Keratinocyte (primary cell): ENCODE results near the gene RAB8B. TPM values are rescaled to one million over a fixed set of nuclear protein-coding genes. Genes with fewer than 3 reads are reported as not detected.

Experiments
- DNase-seq: peaks from one replicate; pipeline ENCODE4 v3.0.0-alpha.2; 2011; ENCODE audit warnings: low read depth, missing footprints, low spot score
- FAIRE-seq: peaks from 2 replicates; lab custom pipeline; 2011; peaks lifted over from hg19 to GRCh38; lab: Jason Lieb, UNC
- H2AFZ ChIP-seq: 2 replicates; pipeline ENCODE4 v1.6.0; 2012; ENCODE audit warnings: low read length, control low read depth, inconsistent platforms; ENCODE audit not compliant: control insufficient read depth
- H3K27ac ChIP-seq: 2 replicates; pipeline ENCODE4 v1.5.1; 2011; ENCODE audit warnings: low read length; ENCODE audit not compliant: control insufficient read depth, insufficient read depth
- H3K27me3 ChIP-seq: 3 replicates; pipeline ENCODE4 v1.6.0; 2011; ENCODE audit warnings: low read length; ENCODE audit not compliant: control insufficient read depth, insufficient read depth; ENCODE audit errors: extremely low read depth
- H3K36me3 ChIP-seq, 2 experiments: 2 replicates in 1 of 2; 3 replicates in 1 of 2; pipeline ENCODE4 v1.5.1; 2011; ENCODE audit warnings: low read length in 2 of 2, mild to moderate bottlenecking in 1 of 2; ENCODE audit not compliant: control insufficient read depth in 2 of 2, insufficient read depth in 2 of 2; ENCODE audit errors: extremely low read depth in 1 of 2
- H3K4me1 ChIP-seq: 3 replicates; pipeline ENCODE4 v1.5.1; 2011; ENCODE audit warnings: low read length; ENCODE audit not compliant: control insufficient read depth, insufficient read depth; ENCODE audit errors: extremely low read depth
- H3K4me2 ChIP-seq: 3 replicates; pipeline ENCODE4 v1.6.0; 2011; ENCODE audit warnings: low read depth, low read length; ENCODE audit not compliant: control insufficient read depth, insufficient read depth; ENCODE audit errors: extremely low read depth
- H3K4me3 ChIP-seq, 3 experiments: fragments of 200-600 bp in 1 of 3; sonication (generic) in 1 of 3; 2 replicates in 2 of 3; 3 replicates in 1 of 3; pipeline ENCODE4 v1.5.1; 2011 to 2016; ENCODE audit warnings: low read length in 3 of 3, mild to moderate bottlenecking in 3 of 3, control low read depth in 2 of 3, inconsistent platforms in 1 of 3, low read depth in 1 of 3, mixed read lengths in 1 of 3, mixed run types in 1 of 3, moderate library complexity in 1 of 3; ENCODE audit not compliant: control insufficient read depth in 2 of 3, insufficient read depth in 2 of 3; ENCODE audit errors: extremely low read depth in 1 of 3
- H3K79me2 ChIP-seq: 2 replicates; pipeline ENCODE4 v1.6.0; 2012; ENCODE audit warnings: low read length; ENCODE audit not compliant: control insufficient read depth, insufficient read depth
- H3K9ac ChIP-seq: 3 replicates; pipeline ENCODE4 v1.6.0; 2011; ENCODE audit warnings: low read length; ENCODE audit not compliant: control insufficient read depth, insufficient read depth; ENCODE audit errors: extremely low read depth
- H3K9me1 ChIP-seq: 3 replicates; pipeline ENCODE4 v1.6.0; 2011; ENCODE audit warnings: low read length; ENCODE audit not compliant: control insufficient read depth, insufficient read depth; ENCODE audit errors: extremely low read depth
- H3K9me3 ChIP-seq: 2 replicates; pipeline ENCODE4 v1.5.1; 2012; ENCODE audit warnings: low read depth, low read length; ENCODE audit not compliant: control insufficient read depth
- H4K20me1 ChIP-seq: 3 replicates; pipeline ENCODE4 v1.6.0; 2011; ENCODE audit warnings: low read length; ENCODE audit not compliant: control insufficient read depth, insufficient read depth; ENCODE audit errors: extremely low read depth
- EZH2 ChIP-seq: IDR thresholded peaks from one replicate; pipeline ENCODE4 v1.6.1; 2012; ENCODE audit warnings: inconsistent platforms, mild to moderate bottlenecking, low read length, moderate library complexity
- dilution Hi-C: fragments of 300-500 bp; cut with MboI; formaldehyde crosslinking; loops from one replicate; pipeline ENCODE4 v1.7.0; 2020; ENCODE audit warnings: low sequenced_read_pairs; ENCODE audit not compliant: extremely low pct_ligation_motif_present
- polyA plus RNA-seq, 5 experiments: library from polyadenylated mRNA; depleted of rRNA in 3 of 5; stranded (reverse) in 3 of 5; stranded (forward) in 1 of 5; unstranded in 1 of 5; fragments of >200 nt; gene quantifications; 1 replicate in 1 of 5; 2 replicates in 3 of 5; 3 replicates in 1 of 5; pipeline versions ENCODE4 v1.2.1 to v1.2.3, GENCODE V29; 2011 to 2012; ENCODE audit warnings: missing spikeins in 2 of 5, low read depth in 1 of 5, low replicate concordance in 1 of 5
- TF ChIP-seq, protein P1 (sequence below), 3 experiments: IDR thresholded peaks in 1 of 3; conservative IDR thresholded peaks in 1 of 3; optimal IDR thresholded peaks in 1 of 3; 2 replicates in 2 of 3; 3 replicates in 1 of 3; pipeline versions ENCODE3 to v1.5.1; 2011; ENCODE audit warnings: low read length in 3 of 3, mild to moderate bottlenecking in 3 of 3, moderate library complexity in 2 of 3, control low read depth in 1 of 3, inconsistent platforms in 1 of 3; ENCODE audit not compliant: insufficient read depth in 2 of 3; ENCODE audit errors: extremely low read depth in 1 of 3

Gene RAB8B
- polyA plus RNA-seq, 1 donor (not counting 4 experiments of a cell fraction or from before 2014, with no cell fraction given), result 31.2 TPM

DNA sequence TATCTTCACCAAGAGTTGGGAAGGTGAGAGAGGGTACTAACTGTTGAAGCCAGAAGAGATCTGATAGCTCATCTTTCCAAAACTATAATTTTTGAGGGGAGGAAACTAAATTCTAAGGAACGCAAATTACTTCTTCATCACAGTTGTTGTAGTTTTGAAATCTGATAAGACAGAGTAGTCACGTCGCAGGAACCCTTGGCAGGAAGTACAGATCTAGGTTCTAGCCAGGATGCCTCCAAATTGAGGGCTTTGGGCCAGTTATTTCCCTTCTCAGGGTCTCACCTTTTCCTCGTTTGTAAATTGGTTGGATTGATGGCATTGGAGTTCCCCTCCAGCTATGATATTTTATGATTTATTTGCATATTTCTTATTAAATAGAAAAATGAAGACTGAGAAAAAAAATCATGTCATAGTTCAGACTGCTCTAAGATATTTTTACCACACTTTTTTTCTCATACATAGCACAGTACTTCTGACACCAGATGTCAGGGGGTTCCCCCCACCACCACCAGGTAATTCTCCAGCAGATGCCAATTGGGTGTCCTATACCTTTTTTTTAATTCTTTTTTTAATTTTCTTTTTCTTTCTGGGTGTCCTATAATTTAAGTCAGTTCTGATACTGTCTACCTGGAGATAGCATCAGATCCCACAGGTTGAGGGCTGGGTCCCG is 55.7 kb downstream of the RAB8B start:
- Histone ChIP-seq H3K79me2 (peaks cover 6% of the 10 kb centered on the region), H3K9me1 (no peaks in the 10 kb centered on the region), H3K27me3 (no peaks in the 10 kb centered on the region), H3K4me2 (peak overlapping the region; percentile 76), H4K20me1 (no peaks in the 10 kb centered on the region), H3K9me3 (no peaks in the 10 kb centered on the region), H3K4me1 (peaks cover 26% of the 10 kb centered on the region), H3K36me3 (peaks cover 2 to 3% of the 10 kb centered on the region in 2 experiments), H3K4me3 (peak overlapping the region; percentile 18 to 36 (median 33)), H3K27ac (peak overlapping the region; percentile 82), H2AFZ (peak overlapping the region; percentile 13), H3K9ac (peak overlapping the region; percentile 36)
- dilution Hi-C loops, result no loop called here
- no peak for TF ChIP-seq EZH2
- TF ChIP-seq, protein P1, sequence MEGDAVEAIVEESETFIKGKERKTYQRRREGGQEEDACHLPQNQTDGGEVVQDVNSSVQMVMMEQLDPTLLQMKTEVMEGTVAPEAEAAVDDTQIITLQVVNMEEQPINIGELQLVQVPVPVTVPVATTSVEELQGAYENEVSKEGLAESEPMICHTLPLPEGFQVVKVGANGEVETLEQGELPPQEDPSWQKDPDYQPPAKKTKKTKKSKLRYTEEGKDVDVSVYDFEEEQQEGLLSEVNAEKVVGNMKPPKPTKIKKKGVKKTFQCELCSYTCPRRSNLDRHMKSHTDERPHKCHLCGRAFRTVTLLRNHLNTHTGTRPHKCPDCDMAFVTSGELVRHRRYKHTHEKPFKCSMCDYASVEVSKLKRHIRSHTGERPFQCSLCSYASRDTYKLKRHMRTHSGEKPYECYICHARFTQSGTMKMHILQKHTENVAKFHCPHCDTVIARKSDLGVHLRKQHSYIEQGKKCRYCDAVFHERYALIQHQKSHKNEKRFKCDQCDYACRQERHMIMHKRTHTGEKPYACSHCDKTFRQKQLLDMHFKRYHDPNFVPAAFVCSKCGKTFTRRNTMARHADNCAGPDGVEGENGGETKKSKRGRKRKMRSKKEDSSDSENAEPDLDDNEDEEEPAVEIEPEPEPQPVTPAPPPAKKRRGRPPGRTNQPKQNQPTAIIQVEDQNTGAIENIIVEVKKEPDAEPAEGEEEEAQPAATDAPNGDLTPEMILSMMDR (optimal IDR thresholded peaks at IDR 0.05 in 1 of 3, IDR thresholded peaks at IDR 0.05 in 1 of 3, conservative IDR thresholded peaks at IDR 0.05 in 1 of 3; ENCODE audit: extremely low read depth in 1 of 3, insufficient read depth in 2 of 3, low read length in 3 of 3), result no peak
- DNase-seq (no peak), FAIRE-seq (peak; percentile 20)

DNA sequence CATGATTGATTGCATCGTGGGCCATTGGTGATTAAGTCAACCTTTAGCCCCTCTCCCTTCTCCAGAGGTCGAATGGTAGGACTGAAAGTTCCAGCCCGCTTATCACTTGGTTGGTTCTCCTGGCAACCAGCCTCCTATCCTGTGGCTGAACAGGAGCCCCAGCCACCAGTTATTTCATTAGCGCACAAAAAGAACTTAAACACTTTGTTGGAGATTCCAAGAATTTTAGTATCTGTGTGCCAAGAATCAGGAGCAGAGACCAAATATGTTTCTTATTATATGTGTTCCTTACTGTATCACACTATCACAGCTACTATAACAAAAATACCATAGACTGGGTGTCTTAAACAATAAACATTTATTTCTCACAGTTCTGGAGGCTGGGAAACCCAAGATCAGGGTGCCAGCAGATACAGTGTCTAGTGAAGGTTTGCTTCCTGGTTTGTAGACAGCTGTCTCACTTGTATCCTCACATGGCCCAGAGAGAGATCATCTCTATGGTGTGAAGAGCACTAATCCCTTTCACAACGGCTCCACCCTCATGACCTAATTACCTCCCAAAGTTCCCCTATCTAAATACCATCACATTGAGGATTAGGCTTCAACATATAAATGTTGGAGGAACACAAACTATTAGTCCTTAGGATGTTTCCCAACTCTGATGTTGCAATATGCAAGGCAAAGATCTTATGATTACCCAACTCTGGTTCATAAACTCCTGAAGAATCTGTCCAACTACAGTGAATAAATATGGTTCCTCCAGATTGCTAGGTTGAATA is 57.5 kb downstream of the RAB8B start:
- H3K27ac ChIP-seq, result no peak overlapping the region
- DNase-seq, result no peak

More for the DNA sequence above, 57.5 kb downstream of the RAB8B start:
- Histone ChIP-seq H3K9me1 (no peaks in the 10 kb centered on the region), H3K36me3 (peaks cover 2 to 3% of the 10 kb centered on the region in 2 experiments), H3K9ac (no peak overlapping the region), H3K27me3 (no peaks in the 10 kb centered on the region), H3K79me2 (no peaks in the 10 kb centered on the region), H4K20me1 (no peaks in the 10 kb centered on the region), H3K4me1 (peaks cover 34% of the 10 kb centered on the region), H3K9me3 (no peaks in the 10 kb centered on the region), H3K4me3 (no peak overlapping the region), H2AFZ (no peak overlapping the region), H3K4me2 (no peak overlapping the region)
- FAIRE-seq, result no peak
- no peak for TF ChIP-seq EZH2
- TF ChIP-seq, protein P1 (optimal IDR thresholded peaks at IDR 0.05 in 1 of 3, IDR thresholded peaks at IDR 0.05 in 1 of 3, conservative IDR thresholded peaks at IDR 0.05 in 1 of 3; ENCODE audit: extremely low read depth in 1 of 3, insufficient read depth in 2 of 3, low read length in 3 of 3), result no peak
- dilution Hi-C loops, result no loop called here
